ENCODE results near the gene NR6A1.

DNA sequence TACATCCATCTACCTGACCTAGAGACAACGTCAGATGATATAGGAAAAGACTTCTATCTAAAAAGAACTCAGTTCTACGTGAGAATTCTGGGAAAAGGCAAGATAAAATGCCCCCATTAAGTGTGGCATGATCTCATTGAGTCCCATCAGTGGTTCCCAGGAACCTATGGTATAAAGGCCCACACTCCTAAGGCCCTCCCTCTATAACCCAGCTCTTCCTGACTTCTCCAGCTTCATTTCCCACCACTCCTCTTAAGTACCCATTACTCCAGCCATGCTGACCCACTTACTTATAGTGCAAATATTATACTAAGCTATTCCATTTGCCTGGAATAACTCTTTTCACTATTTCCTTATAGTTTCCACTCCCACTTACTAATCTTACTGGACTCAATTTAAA is 168.5 kb downstream of the NR6A1 start:
- TF ChIP-seq EZH2 (IDR thresholded peaks at IDR 0.05) (no peak), POLR2AphosphoS5 (IDR thresholded peaks at IDR 0.05; ENCODE audit: borderline replicate concordance, low read depth, low read length) (no peak)
